ENCODE data around the gene SPTA1.

The SPTA1 gene

GRCh38 chr1:158686111-158687009 lies at the start of gene SPTA1:
Gene SPTA1, minus strand, starts transcription at chr1:158686715. Its CDS starts 198 bp downstream, at chr1:158686517.
- Histone ChIP-seq H3K9me3 (ENCODE audit: control insufficient read depth, insufficient read depth, low read length) (no peaks in the 10 kb centered on the region), H3K4me3 (ENCODE audit: low read depth, low read length) (no peak within 1 kb of the TSS), H3K9ac (ENCODE audit: low read depth, low read length) (no peak within 1 kb of the TSS), H3K27me3 (ENCODE audit: control insufficient read depth, insufficient read depth, low read length) (no peaks in the 10 kb centered on the region), H3K36me3 (ENCODE audit: control insufficient read depth, insufficient read depth, low read length) (no peaks in the 10 kb centered on the region), H3K4me1 (ENCODE audit: control insufficient read depth, insufficient read depth, low read length) (no peaks in the 10 kb centered on the region)

- Histone ChIP-seq H3K27me3 (ENCODE audit: control insufficient read depth, insufficient read depth, low read length) (no peaks in the 10 kb centered on the region), H3K4me3 (ENCODE audit: low read depth, low read length) (no peak overlapping the region), H3K9me3 (ENCODE audit: control insufficient read depth, insufficient read depth, low read length) (no peaks in the 10 kb centered on the region), H3K9ac (ENCODE audit: low read depth, low read length) (no peak overlapping the region), H3K36me3 (ENCODE audit: control insufficient read depth, insufficient read depth, low read length) (no peaks in the 10 kb centered on the region), H3K4me1 (ENCODE audit: control insufficient read depth, insufficient read depth, low read length) (no peaks in the 10 kb centered on the region)
Measured at GRCh38 chr1:158735848-158736247, 49.3 kb upstream of the SPTA1 start.

- Histone ChIP-seq H3K4me1 (ENCODE audit: control insufficient read depth, insufficient read depth, low read length) (no peaks in the 10 kb centered on the region), H3K36me3 (ENCODE audit: control insufficient read depth, insufficient read depth, low read length) (no peaks in the 10 kb centered on the region), H3K4me3 (ENCODE audit: low read depth, low read length) (no peak overlapping the region), H3K9ac (ENCODE audit: low read depth, low read length) (no peak overlapping the region), H3K27me3 (ENCODE audit: control insufficient read depth, insufficient read depth, low read length) (no peaks in the 10 kb centered on the region), H3K9me3 (ENCODE audit: control insufficient read depth, insufficient read depth, low read length) (no peaks in the 10 kb centered on the region)
Measured at GRCh38 chr1:158732524-158732923, 46.0 kb upstream of the SPTA1 start.

DNA sequence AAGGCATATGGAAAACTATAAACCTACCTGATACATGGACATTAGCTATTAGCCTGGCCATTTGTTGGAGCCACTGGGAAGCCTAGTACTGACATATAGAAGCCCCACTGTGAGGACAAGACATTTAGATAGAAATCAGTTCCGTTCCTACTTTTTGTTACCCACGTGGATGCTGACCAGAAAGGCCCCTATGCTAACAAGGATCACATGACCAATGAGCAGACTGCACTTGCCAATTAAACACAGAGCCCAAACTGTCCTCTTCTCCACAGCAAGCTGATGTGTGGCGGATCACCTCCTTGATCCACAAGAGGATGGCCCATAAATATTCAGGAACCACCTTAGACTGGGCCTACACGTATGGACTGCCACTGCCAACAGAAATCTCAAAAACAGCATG lies 45.2 kb upstream of the SPTA1 start:
- Histone ChIP-seq H3K36me3 (ENCODE audit: control insufficient read depth, insufficient read depth, low read length) (no peaks in the 10 kb centered on the region), H3K9me3 (ENCODE audit: control insufficient read depth, insufficient read depth, low read length) (no peaks in the 10 kb centered on the region), H3K9ac (ENCODE audit: low read depth, low read length) (no peak overlapping the region), H3K4me3 (ENCODE audit: low read depth, low read length) (no peak overlapping the region), H3K27me3 (ENCODE audit: control insufficient read depth, insufficient read depth, low read length) (no peaks in the 10 kb centered on the region), H3K4me1 (ENCODE audit: control insufficient read depth, insufficient read depth, low read length) (no peaks in the 10 kb centered on the region)

DNA sequence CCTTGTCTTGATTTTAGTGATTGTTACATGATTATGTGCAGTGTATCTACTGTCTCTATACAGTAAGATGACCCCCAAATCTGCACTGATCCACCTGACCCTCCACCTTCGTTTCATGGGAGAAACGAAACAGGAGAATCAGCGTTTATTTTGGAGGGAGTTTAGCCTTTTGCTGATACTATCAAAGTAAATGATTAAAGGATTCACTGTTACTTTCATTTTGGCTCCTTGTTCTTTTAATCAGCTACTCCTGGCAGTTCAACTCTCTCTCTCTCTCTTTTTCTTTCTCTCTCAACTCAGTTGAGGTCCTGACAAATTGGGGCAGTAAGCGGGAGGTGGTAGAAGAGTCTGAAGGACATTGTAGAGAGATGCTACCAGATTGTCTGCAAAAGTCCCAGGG lies 43.9 kb upstream of the SPTA1 start:
- H3K4me1 ChIP-seq (ENCODE audit: control insufficient read depth, insufficient read depth, low read length) = no peaks in the 10 kb centered on the region
- H3K9me3 ChIP-seq (ENCODE audit: control insufficient read depth, insufficient read depth, low read length) = no peaks in the 10 kb centered on the region
- H3K36me3 ChIP-seq (ENCODE audit: control insufficient read depth, insufficient read depth, low read length) = no peaks in the 10 kb centered on the region
- no peak overlapping the region for H3K4me3 ChIP-seq (ENCODE audit: low read depth, low read length)
- H3K9ac ChIP-seq (ENCODE audit: low read depth, low read length) = no peak overlapping the region
- H3K27me3 ChIP-seq (ENCODE audit: control insufficient read depth, insufficient read depth, low read length) = no peaks in the 10 kb centered on the region

- H3K4me1 ChIP-seq (ENCODE audit: control insufficient read depth, insufficient read depth, low read length) = no peaks in the 10 kb centered on the region
- no peaks in the 10 kb centered on the region for H3K27me3 ChIP-seq (ENCODE audit: control insufficient read depth, insufficient read depth, low read length)
- H3K9ac ChIP-seq (ENCODE audit: low read depth, low read length) = no peak overlapping the region
- H3K36me3 ChIP-seq (ENCODE audit: control insufficient read depth, insufficient read depth, low read length) = no peaks in the 10 kb centered on the region
- no peaks in the 10 kb centered on the region for H3K9me3 ChIP-seq (ENCODE audit: control insufficient read depth, insufficient read depth, low read length)
- no peak overlapping the region for H3K4me3 ChIP-seq (ENCODE audit: low read depth, low read length)
Measured at GRCh38 chr1:158728510-158729225, 42.2 kb upstream of the SPTA1 start.

DNA sequence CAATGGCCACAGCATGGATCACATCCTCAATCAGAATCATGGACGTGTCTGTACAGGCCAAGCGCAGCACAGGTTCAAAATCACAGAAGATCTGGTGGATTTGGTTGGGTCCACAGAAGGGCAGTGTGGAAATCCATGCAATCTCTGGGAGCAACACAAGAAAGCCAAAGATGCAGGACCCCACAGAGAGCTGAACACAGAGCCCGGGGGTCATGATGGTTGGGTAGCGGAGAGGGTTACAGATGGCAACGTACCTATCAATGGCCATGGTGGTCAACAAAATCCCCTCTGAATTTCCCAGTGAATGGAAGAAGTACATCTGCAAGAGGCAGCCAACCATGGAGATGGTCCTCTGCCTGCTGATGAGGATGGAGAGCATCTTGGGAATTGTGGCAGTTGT lies 37.9 kb upstream of the SPTA1 start:
- H3K9ac ChIP-seq (ENCODE audit: low read depth, low read length) = no peak overlapping the region
- no peaks in the 10 kb centered on the region for H3K9me3 ChIP-seq (ENCODE audit: control insufficient read depth, insufficient read depth, low read length)
- H3K36me3 ChIP-seq (ENCODE audit: control insufficient read depth, insufficient read depth, low read length) = no peaks in the 10 kb centered on the region
- no peaks in the 10 kb centered on the region for H3K4me1 ChIP-seq (ENCODE audit: control insufficient read depth, insufficient read depth, low read length)
- no peaks in the 10 kb centered on the region for H3K27me3 ChIP-seq (ENCODE audit: control insufficient read depth, insufficient read depth, low read length)
- no peak overlapping the region for H3K4me3 ChIP-seq (ENCODE audit: low read depth, low read length)

GRCh38 chr1:158720620-158721019 lies 34.1 kb upstream of the SPTA1 start, which contains the start of gene OR6K3:
Gene OR6K3, minus strand, starts transcription at chr1:158720720. Its CDS starts 2,605 bp downstream, at chr1:158718115.
- H3K9ac ChIP-seq (ENCODE audit: low read depth, low read length) = no peak within 1 kb of the TSS
- no peaks in the 10 kb centered on the region for H3K27me3 ChIP-seq (ENCODE audit: control insufficient read depth, insufficient read depth, low read length)
- H3K9me3 ChIP-seq (ENCODE audit: control insufficient read depth, insufficient read depth, low read length) = no peaks in the 10 kb centered on the region
- no peaks in the 10 kb centered on the region for H3K4me1 ChIP-seq (ENCODE audit: control insufficient read depth, insufficient read depth, low read length)
- no peaks in the 10 kb centered on the region for H3K36me3 ChIP-seq (ENCODE audit: control insufficient read depth, insufficient read depth, low read length)
- no peak within 1 kb of the TSS for H3K4me3 ChIP-seq (ENCODE audit: low read depth, low read length)

DNA sequence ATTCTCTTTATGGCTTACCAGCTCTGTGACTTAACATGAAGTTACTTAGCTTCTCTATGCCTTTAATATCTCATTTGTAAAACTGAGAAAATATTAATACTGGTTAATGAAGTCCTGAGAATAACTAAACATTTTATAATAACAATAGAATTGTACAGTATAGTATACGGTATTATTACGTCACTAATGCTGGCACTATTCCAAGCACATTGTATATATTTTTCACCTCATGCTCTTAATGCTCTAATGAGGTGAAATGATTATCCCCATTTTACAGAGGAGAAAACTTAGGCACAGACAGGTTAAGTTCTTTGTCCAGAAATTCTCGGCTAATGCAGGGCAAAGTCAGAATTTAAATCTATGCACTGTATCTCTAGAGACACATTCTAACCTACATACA lies 33.1 kb upstream of the SPTA1 start:
- Histone ChIP-seq H3K9me3 (ENCODE audit: control insufficient read depth, insufficient read depth, low read length) (no peaks in the 10 kb centered on the region), H3K9ac (ENCODE audit: low read depth, low read length) (no peak overlapping the region), H3K36me3 (ENCODE audit: control insufficient read depth, insufficient read depth, low read length) (no peaks in the 10 kb centered on the region), H3K27me3 (ENCODE audit: control insufficient read depth, insufficient read depth, low read length) (no peaks in the 10 kb centered on the region), H3K4me1 (ENCODE audit: control insufficient read depth, insufficient read depth, low read length) (no peaks in the 10 kb centered on the region), H3K4me3 (ENCODE audit: low read depth, low read length) (no peak overlapping the region)

GRCh38 chr1:158717344-158717743 lies 30.8 kb upstream of the SPTA1 start:
- H3K4me1 ChIP-seq (ENCODE audit: control insufficient read depth, insufficient read depth, low read length) = no peaks in the 10 kb centered on the region

GRCh38 chr1:158716335-158716734 lies 29.8 kb upstream of the SPTA1 start:
- Histone ChIP-seq H3K27me3 (ENCODE audit: control insufficient read depth, insufficient read depth, low read length) (no peaks in the 10 kb centered on the region), H3K9ac (ENCODE audit: low read depth, low read length) (no peak overlapping the region), H3K9me3 (ENCODE audit: control insufficient read depth, insufficient read depth, low read length) (no peaks in the 10 kb centered on the region), H3K36me3 (ENCODE audit: control insufficient read depth, insufficient read depth, low read length) (no peaks in the 10 kb centered on the region), H3K4me3 (ENCODE audit: low read depth, low read length) (no peak overlapping the region), H3K4me1 (ENCODE audit: control insufficient read depth, insufficient read depth, low read length) (no peaks in the 10 kb centered on the region)

More at GRCh38 chr1:158717344-158717743, 30.8 kb upstream of the SPTA1 start:
- no peaks in the 10 kb centered on the region for H3K9me3 ChIP-seq (ENCODE audit: control insufficient read depth, insufficient read depth, low read length)
- no peak overlapping the region for H3K4me3 ChIP-seq (ENCODE audit: low read depth, low read length)
- no peaks in the 10 kb centered on the region for H3K27me3 ChIP-seq (ENCODE audit: control insufficient read depth, insufficient read depth, low read length)
- no peaks in the 10 kb centered on the region for H3K36me3 ChIP-seq (ENCODE audit: control insufficient read depth, insufficient read depth, low read length)
- no peak overlapping the region for H3K9ac ChIP-seq (ENCODE audit: low read depth, low read length)

DNA sequence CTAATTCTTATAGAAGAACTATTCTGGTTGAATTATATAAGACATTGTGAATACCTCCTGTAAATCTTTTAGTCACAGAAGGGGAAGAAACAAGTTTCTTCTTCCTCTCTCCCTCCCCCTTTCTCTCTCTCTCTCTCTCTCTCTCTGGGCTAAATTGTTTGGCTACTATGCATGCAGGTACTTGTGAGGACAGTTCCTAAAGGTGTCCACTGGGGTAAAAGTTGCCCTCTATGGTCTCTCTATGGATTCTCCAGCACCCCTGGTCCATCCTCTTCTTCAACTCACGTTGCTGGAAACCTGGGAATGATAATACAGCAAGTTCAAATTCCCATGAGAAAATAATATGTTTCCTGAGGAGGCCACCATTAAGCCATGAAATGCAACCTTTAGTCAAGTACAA lies 28.2 kb upstream of the SPTA1 start:
- Histone ChIP-seq H3K27me3 (ENCODE audit: control insufficient read depth, insufficient read depth, low read length) (no peaks in the 10 kb centered on the region), H3K36me3 (ENCODE audit: control insufficient read depth, insufficient read depth, low read length) (no peaks in the 10 kb centered on the region), H3K4me1 (ENCODE audit: control insufficient read depth, insufficient read depth, low read length) (no peaks in the 10 kb centered on the region), H3K9me3 (ENCODE audit: control insufficient read depth, insufficient read depth, low read length) (no peaks in the 10 kb centered on the region), H3K4me3 (ENCODE audit: low read depth, low read length) (no peak overlapping the region), H3K9ac (ENCODE audit: low read depth, low read length) (no peak overlapping the region)

Data from iPS-15b (cell line).